HepG2 (cell line): ENCODE data around the gene SEMA7A. TPM values are rescaled to one million over a fixed set of nuclear protein-coding genes. Genes with fewer than 3 reads are reported as not detected.

Experiments used
- ATAC-seq: fragments of 200-7000 bp; cut with Tn5 transposase; 3 replicates; pipeline ENCODE4 v1.9.1; 2020; ENCODE audit warnings: mild to moderate bottlenecking, moderate library complexity
- BruUV-seq: library from RNA; stranded (reverse); fragments of 400-500 nt; replicated peaks from 2 replicates; lab custom pipeline; 2021; lab: Mats Ljungman, UMichigan
- CTCF ChIA-PET: fragments of 300-600 bp; formaldehyde crosslinking; extraction: SDS; loops from one replicate; lab custom pipeline; 2021; ENCODE audit warnings: low total read pairs, inconsistent platforms, low intra/inter-chr PET ratio; lab: Yijun Ruan, JAX
- POLR2A ChIA-PET: fragments of 350-600 bp; sonication (Branson Sonifier 250); formaldehyde crosslinking; loops from one replicate; lab custom pipeline; 2020; ENCODE audit warnings: antibody characterized with exemption, inconsistent platforms; lab: Yijun Ruan, JAX
- DNase-seq: peaks from one replicate; pipeline ENCODE4 v3.0.0-alpha.2; 2015; ENCODE audit warnings: low spot score
- FAIRE-seq: peaks from 3 replicates; lab custom pipeline; 2011; peaks lifted over from hg19 to GRCh38; lab: Jason Lieb, UNC
- H2AFZ ChIP-seq: one replicate; pipeline ENCODE4 v1.6.1; 2011; ENCODE audit warnings: low read length, inconsistent platforms
- H3K27ac ChIP-seq: fragments of 300-600 bp; 3 replicates; pipeline ENCODE4 v1.8.0; 2011; ENCODE audit warnings: mixed run types, mild to moderate bottlenecking, mixed read lengths, low read length, inconsistent platforms; ENCODE audit not compliant: insufficient read depth; ENCODE audit errors: extremely low read length
- H3K27me3 ChIP-seq, 2 experiments: fragments of 200-600 bp in 1 of 2; 2 replicates in 1 of 2; 3 replicates in 1 of 2; pipeline versions ENCODE4 v1.6.0 to v1.8.0; 2011; ENCODE audit warnings: low read length in 2 of 2, mild to moderate bottlenecking in 2 of 2, moderate library complexity in 2 of 2, inconsistent platforms in 1 of 2; ENCODE audit not compliant: insufficient read depth in 2 of 2, control insufficient read depth in 1 of 2
- H3K36me3 ChIP-seq, 2 experiments: fragments of 200-600 bp in 1 of 2; replicated peaks in 1 of 2; 2 replicates in 1 of 2; 3 replicates in 1 of 2; pipeline versions ENCODE4 v1.5.1 to v1.8.0; 2011; ENCODE audit warnings: low read length in 2 of 2, inconsistent platforms in 1 of 2; ENCODE audit not compliant: insufficient read depth in 2 of 2, control insufficient read depth in 1 of 2
- H3K4me1 ChIP-seq: 2 replicates; pipeline ENCODE4 v1.5.1; 2012; ENCODE audit warnings: low read length, inconsistent platforms; ENCODE audit not compliant: insufficient read depth
- H3K4me2 ChIP-seq: 2 replicates; pipeline ENCODE4 v1.6.0; 2011; ENCODE audit warnings: low read depth, low read length, inconsistent platforms
- H3K4me3 ChIP-seq, 3 experiments: fragments of 200-600 bp in 1 of 3; sonication (generic), shearing (Covaris generic) in 1 of 3; replicated peaks in 1 of 3; 2 replicates each; pipeline ENCODE4 v1.5.1; 2011 to 2016; ENCODE audit warnings: low read length in 3 of 3, inconsistent platforms in 2 of 3, low read depth in 2 of 3, mild to moderate bottlenecking in 2 of 3, control low read depth in 1 of 3, mixed read lengths in 1 of 3; ENCODE audit not compliant: insufficient read depth in 1 of 3
- H3K79me2 ChIP-seq: one replicate; pipeline ENCODE4 v1.6.1; 2011; ENCODE audit warnings: low read length, inconsistent platforms; ENCODE audit not compliant: insufficient read depth
- H3K9ac ChIP-seq: 2 replicates; pipeline ENCODE4 v1.6.0; 2011; ENCODE audit warnings: mild to moderate bottlenecking, low read depth, low read length, inconsistent platforms; ENCODE audit not compliant: insufficient read depth
- H3K9me3 ChIP-seq: 2 replicates; pipeline ENCODE4 v1.5.1; 2012; ENCODE audit warnings: mild to moderate bottlenecking, low read length
- H4K20me1 ChIP-seq: 2 replicates; pipeline ENCODE4 v1.6.0; 2011; ENCODE audit warnings: inconsistent platforms, mild to moderate bottlenecking, low read length, moderate library complexity; ENCODE audit not compliant: insufficient read depth
- RBFOX2 ChIP-seq: fragments of 200-400 bp; formaldehyde crosslinking; IDR thresholded peaks from 2 replicates; pipeline ENCODE4 v1.6.1; 2017; ENCODE audit warnings: low read depth, mild to moderate bottlenecking, low read length
- ZFP36 ChIP-seq: fragments of 150-350 bp; IDR thresholded peaks from 2 replicates; pipeline ENCODE4 v1.6.1; 2018; ENCODE audit warnings: borderline replicate concordance, low read length, low read depth; ENCODE audit not compliant: partially characterized antibody
- ZMYM3 ChIP-seq: sonication (generic); formaldehyde crosslinking; IDR thresholded peaks from 2 replicates; pipeline ENCODE4 v1.5.1; 2020; ENCODE audit warnings: mild to moderate bottlenecking, missing genetic modification reagents
- WGBS: methylation state at CpG from one replicate; pipeline ENCODE4 v1.1.6; 2017; ENCODE audit warnings: low lambda C conversion rate; 5-methylcytosine and 5-hydroxymethylcytosine counted together
- in situ Hi-C: cut with HindIII; loops from 2 replicates; pipeline ENCODE4 v1.10.0; 2017; ENCODE audit warnings: low pct_unique_long_range_greater_than_20kb; ENCODE audit not compliant: extremely low pct_ligation_motif_present
- intact Hi-C: fragments of 100-400 bp; cut with micrococcal nuclease; formaldehyde crosslinking; loops from one replicate; pipeline ENCODE4 v1.10.0; 2022; ENCODE audit not compliant: unreplicated experiment
- polyA plus RNA-seq, 8 experiments: library from polyadenylated mRNA; depleted of rRNA in 3 of 8; stranded (reverse) in 7 of 8; unstranded in 1 of 8; fragments of >200 nt; fragmentation: Illumina TruSeq in 4 of 8; extraction: Trizol in 4 of 8; gene quantifications; 2 replicates each; pipeline versions ENCODE4 v1.2.1 to v1.2.3, GENCODE V29; 2011 to 2016; ENCODE audit warnings: low read depth in 4 of 8, missing spikeins in 1 of 8, mixed read lengths in 1 of 8; ENCODE audit not compliant: insufficient read depth in 1 of 8
- total RNA-seq, 5 experiments: library from RNA; depleted of rRNA; stranded (reverse); fragments of >200 nt; fragmentation: Illumina TruSeq; extraction: Trizol; gene quantifications; 2 replicates each; pipeline ENCODE4 v1.2.3, GENCODE V29; 2016; ENCODE audit warnings: low read depth in 1 of 5
- TF ChIP-seq, protein P1 (sequence below): IDR thresholded peaks from 2 replicates; pipeline ENCODE4 v1.6.1; 2016; ENCODE audit warnings: mild to moderate bottlenecking, missing biosample characterization, missing genetic modification reagents
- TF ChIP-seq, protein P2 (sequence below): sonication (generic); formaldehyde crosslinking; IDR thresholded peaks from 2 replicates; pipeline ENCODE4 v1.4.0; 2020; ENCODE audit warnings: mild to moderate bottlenecking, low read depth, missing genetic modification reagents

SEMA7A gene
- total and polyA plus RNA-seq, 2 of the 13 experiments (the other 11 are each of a cell fraction or from before 2014, with no cell fraction given), result 9.0 to 15.8 TPM

DNA sequence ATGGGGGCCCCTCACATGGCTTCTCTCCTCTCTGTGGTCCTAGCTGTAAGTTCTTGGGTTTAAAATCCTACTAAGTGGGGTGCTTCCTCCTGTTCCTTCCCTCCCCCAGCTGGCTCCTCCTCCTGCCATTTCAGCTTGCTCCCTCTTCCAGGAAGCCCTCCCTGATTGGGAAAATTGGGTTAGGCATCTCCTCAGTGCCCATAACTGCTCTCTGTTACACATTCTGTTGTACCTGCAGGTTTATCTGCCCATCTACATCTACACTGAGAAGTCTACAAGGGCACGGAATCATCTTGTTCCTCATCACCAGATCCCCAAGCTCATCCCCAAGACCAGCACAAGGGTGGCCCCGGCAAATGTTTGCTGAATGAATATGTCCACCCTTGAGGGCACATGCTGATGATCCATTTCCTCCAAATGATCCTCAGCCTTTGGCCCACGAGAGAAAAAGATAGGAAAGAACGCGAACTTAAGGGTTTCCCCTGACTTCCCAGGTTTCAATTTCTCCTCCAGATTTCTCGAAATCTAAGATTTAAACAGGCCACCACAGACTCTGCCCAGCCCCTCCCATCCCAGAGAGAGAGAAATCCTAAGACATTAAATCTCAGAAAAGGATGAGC is 3.9 kb downstream of the SEMA7A start:
- Histone ChIP-seq H3K27me3 (no peaks in the 10 kb centered on the region), H4K20me1 (peaks cover 19% of the 10 kb centered on the region), H3K4me3 (no peak overlapping the region), H3K27ac (no peak overlapping the region), H3K9ac (no peak overlapping the region), H3K9me3 (no peaks in the 10 kb centered on the region), H3K79me2 (peaks cover 63% of the 10 kb centered on the region), H3K4me2 (no peak overlapping the region)
- WGBS, result 94% methylated on average over 6 of the region's 6 CpGs
- POLR2A ChIA-PET, result interaction anchor here (1.4 to 9.8 kb wide), 4 partner anchors 9 to 31 kb away, joined by 3 to 140 read pairs (median 19); partner anchors contain the start of gene UBL7
- DNase-seq, result no peak
- TF ChIP-seq ZFP36, result peak; percentile 71
- TF ChIP-seq, protein P1, sequence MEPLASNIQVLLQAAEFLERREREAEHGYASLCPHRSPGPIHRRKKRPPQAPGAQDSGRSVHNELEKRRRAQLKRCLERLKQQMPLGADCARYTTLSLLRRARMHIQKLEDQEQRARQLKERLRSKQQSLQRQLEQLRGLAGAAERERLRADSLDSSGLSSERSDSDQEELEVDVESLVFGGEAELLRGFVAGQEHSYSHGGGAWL (CRISPR knock-in tag), result no peak
- TF ChIP-seq, all 625 proteins: peak for 1
- peaks cover 91% of the 10 kb centered on the region for H3K4me1 ChIP-seq
- ATAC-seq (no peak), FAIRE-seq (no peak)
- H2AFZ ChIP-seq, result no peak overlapping the region
- BruUV-seq, result no TSS peak
- intact Hi-C loops (no loop called here), in situ Hi-C loops (loop anchor here (5.0 kb wide), 1 partner anchor 43 kb away; no protein-coding TSS in a partner anchor)
- CTCF ChIA-PET, result no interaction called here
- peaks cover 0 to 1% of the 10 kb centered on the region in 2 experiments; a peak in 4 of 5 replicates for H3K36me3 ChIP-seq

DNA sequence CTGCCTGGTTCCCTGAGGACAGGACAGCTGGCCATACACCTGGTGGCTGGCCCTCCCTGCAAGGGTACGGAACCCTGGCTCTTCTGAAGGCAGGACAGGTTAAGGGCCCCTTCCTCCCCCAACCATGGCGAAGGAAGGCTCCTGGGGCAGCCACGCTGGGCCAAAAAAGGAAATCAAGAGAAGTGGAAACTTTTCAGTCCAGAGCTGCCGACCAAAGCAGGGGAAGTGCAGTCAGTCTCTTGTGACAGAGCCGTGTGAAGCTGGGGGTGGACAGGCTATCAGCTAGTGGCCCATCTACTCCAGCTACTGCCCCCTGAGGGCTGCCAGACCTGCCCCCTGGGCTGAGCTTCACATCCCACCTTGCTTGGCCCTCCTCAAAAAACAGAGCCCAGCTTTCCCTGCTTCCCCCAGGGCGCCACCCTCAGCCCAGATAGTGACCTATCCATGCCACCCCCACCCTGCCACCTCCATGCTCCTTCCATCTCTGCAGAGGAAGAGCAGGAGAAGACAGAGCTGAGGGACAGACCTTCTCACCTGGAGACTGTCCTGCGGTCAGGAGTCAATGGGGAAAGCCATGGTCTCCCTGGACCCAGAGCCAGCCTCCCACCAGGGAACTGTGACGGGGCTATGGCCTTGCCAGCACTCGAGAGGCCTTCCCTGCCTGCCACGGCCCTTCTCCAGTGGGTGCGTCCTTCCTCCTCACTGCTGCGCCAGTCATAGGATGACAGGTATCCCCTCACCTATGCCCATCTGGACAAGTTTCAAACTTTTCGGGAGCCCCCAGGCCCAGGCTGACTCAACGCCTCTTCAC is 4.6 kb downstream of the SEMA7A start:
- H3K27ac ChIP-seq, result no peak overlapping the region
- no peak overlapping the region for H3K9ac ChIP-seq
- no peak overlapping the region for H3K4me3 ChIP-seq
- H3K4me2 ChIP-seq, result no peak overlapping the region
- TF ChIP-seq ZMYM3, result no peak
- TF ChIP-seq RBFOX2, result peak; percentile 22; the same call in 1 of the 2 replicates
- TF ChIP-seq, protein P2, sequence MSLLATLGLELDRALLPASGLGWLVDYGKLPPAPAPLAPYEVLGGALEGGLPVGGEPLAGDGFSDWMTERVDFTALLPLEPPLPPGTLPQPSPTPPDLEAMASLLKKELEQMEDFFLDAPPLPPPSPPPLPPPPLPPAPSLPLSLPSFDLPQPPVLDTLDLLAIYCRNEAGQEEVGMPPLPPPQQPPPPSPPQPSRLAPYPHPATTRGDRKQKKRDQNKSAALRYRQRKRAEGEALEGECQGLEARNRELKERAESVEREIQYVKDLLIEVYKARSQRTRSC (CRISPR knock-in tag), result no peak
- peaks cover 0 to 1% of the 10 kb centered on the region in 2 experiments; a peak in 3 of 5 replicates for H3K36me3 ChIP-seq
- no peak overlapping the region for H2AFZ ChIP-seq
- FAIRE-seq (no peak), DNase-seq (no peak), ATAC-seq (no peak)
- WGBS, result 95% methylated on average over 12 of the region's 14 CpGs
- BruUV-seq, result no TSS peak
- no peaks in the 10 kb centered on the region for H3K9me3 ChIP-seq
- intact Hi-C loops (no loop called here), in situ Hi-C loops (no loop called here)
- CTCF ChIA-PET, result no interaction called here
- peaks cover 19% of the 10 kb centered on the region for H4K20me1 ChIP-seq
- peaks cover 91% of the 10 kb centered on the region for H3K4me1 ChIP-seq
- H3K79me2 ChIP-seq, result peaks cover 63% of the 10 kb centered on the region
- POLR2A ChIA-PET, result interaction anchor here (1.4 to 9.8 kb wide), 4 partner anchors 8 to 32 kb away, joined by 3 to 140 read pairs (median 19); partner anchors contain the start of gene UBL7
- no peaks in the 10 kb centered on the region for H3K27me3 ChIP-seq
